Stimulated activated CD8-positive, alpha-beta memory T cell treated with anti-CD3 and anti-CD28 coated beads, Interleukin-12 subunit alpha, Interleukin-12 subunit beta, amount 100 ng/mL, for 4 hours (primary cell): ENCODE data around the gene MDM2.

Experiments
- DNase-seq: peaks from one replicate; pipeline ENCODE4 v3.0.0-alpha.2; 2020; ENCODE audit warnings: low read depth

Gene MDM2

GRCh38 chr12:68807576-68808387 is at the start of gene MDM2:
MDM2 (plus strand) TSS chr12:68808177; CDS start chr12:68808478, 301 bp downstream.
- peak; percentile 94 for DNase-seq

GRCh38 chr12:68759852-68760251 is 48.1 kb upstream of the MDM2 start:
- DNase-seq: no peak

- no peak for DNase-seq
Measured at GRCh38 chr12:68760806-68761441, 47.1 kb upstream of the MDM2 start.

- no peak for DNase-seq
Measured at GRCh38 chr12:68761442-68761812, 46.5 kb upstream of the MDM2 start.

- no peak for DNase-seq
Measured at GRCh38 chr12:68761901-68762630, 45.9 kb upstream of the MDM2 start.

GRCh38 chr12:68762691-68763090 is 45.3 kb upstream of the MDM2 start:
- DNase-seq: no peak

GRCh38 chr12:68765696-68766095 is 42.3 kb upstream of the MDM2 start:
- DNase-seq: no peak

- no peak for DNase-seq
Measured at GRCh38 chr12:68766646-68767045, 41.3 kb upstream of the MDM2 start.

- DNase-seq: no peak
Measured at GRCh38 chr12:68767191-68767590, 40.8 kb upstream of the MDM2 start.

GRCh38 chr12:68768431-68768939 is 39.5 kb upstream of the MDM2 start:
- no peak for DNase-seq

- no peak for DNase-seq
Measured at GRCh38 chr12:68769941-68770340, 38.0 kb upstream of the MDM2 start.

- no peak for DNase-seq
Measured at GRCh38 chr12:68771223-68771925, 36.6 kb upstream of the MDM2 start.

- no peak for DNase-seq
Measured at GRCh38 chr12:68772714-68773113, 35.3 kb upstream of the MDM2 start.

GRCh38 chr12:68773582-68773981 is 34.4 kb upstream of the MDM2 start:
- DNase-seq: no peak

- DNase-seq: no peak
Measured at GRCh38 chr12:68775121-68775630, 32.8 kb upstream of the MDM2 start.

GRCh38 chr12:68776976-68777610 is 30.9 kb upstream of the MDM2 start:
- no peak for DNase-seq

GRCh38 chr12:68779280-68779679 is 28.7 kb upstream of the MDM2 start:
- no peak for DNase-seq

- no peak for DNase-seq
Measured at GRCh38 chr12:68780731-68781130, 27.2 kb upstream of the MDM2 start.

- DNase-seq: no peak
Measured at GRCh38 chr12:68781728-68782127, 26.2 kb upstream of the MDM2 start.

- no peak for DNase-seq
Measured at GRCh38 chr12:68784015-68784414, 24.0 kb upstream of the MDM2 start.

- no peak for DNase-seq
Measured at GRCh38 chr12:68785358-68785757, 22.6 kb upstream of the MDM2 start.
